GM18499 (cell line): ENCODE measurements around the gene UBE2L3.
"Not testable (repeated sequence)": the region's sequence is repeated elsewhere in the genome, so short reads cannot be mapped to it uniquely, and the experiment has no call there.

Source experiments
- ATAC-seq: cut with Tn5 transposase; IDR thresholded peaks from one replicate; pipeline ENCODE4 v1.9.1; 2021; ENCODE audit warnings: moderate number of reproducible peaks; ENCODE audit not compliant: insufficient read depth, unreplicated experiment

The UBE2L3 gene

DNA sequence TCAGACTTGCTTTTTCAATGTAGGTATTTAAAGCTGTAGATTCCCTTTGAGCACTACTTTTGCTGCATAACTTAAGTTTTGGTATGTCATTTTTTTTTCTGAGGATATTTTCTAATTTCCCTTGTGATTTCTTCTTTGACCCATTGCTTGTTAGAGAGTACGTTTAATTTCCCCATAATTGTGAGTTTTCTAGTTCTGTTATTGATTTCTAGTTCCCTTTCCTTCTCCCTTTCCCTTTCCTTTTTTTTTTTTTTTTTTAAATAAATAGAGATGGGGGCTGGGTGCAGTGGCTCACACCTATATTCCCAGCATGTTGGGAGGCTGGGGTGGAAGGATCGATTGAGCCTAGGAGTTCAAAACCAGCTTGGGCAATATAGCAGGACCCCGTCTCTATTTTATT, 30.8 kb downstream of the UBE2L3 start:
- ATAC-seq: no peak

- no peak for ATAC-seq
These were observed 31.8 kb downstream of the UBE2L3 start for GRCh38 chr22:21599053-21599893.

GRCh38 chr22:21602579-21602978, 35.1 kb downstream of the UBE2L3 start:
- ATAC-seq: no peak

DNA sequence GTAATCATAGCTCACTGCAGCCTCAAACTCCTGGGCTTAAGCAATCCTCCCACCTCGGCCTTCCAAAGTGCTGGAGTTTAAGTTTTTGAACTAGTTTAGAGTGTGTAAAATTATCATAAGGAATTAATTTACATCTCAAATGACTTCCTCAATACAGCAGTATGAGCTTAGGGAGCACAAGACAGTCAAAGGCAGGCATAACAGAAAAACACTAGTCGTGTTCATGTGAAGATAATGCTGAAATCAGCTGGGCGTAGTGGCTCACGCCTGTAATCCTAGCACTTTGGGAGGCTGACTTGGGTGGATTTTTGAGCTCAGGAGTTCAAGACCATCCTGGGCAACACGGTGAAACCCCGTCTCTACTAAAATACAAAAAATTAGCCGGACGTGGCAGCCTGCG, 36.5 kb downstream of the UBE2L3 start:
- ATAC-seq: no peak

DNA sequence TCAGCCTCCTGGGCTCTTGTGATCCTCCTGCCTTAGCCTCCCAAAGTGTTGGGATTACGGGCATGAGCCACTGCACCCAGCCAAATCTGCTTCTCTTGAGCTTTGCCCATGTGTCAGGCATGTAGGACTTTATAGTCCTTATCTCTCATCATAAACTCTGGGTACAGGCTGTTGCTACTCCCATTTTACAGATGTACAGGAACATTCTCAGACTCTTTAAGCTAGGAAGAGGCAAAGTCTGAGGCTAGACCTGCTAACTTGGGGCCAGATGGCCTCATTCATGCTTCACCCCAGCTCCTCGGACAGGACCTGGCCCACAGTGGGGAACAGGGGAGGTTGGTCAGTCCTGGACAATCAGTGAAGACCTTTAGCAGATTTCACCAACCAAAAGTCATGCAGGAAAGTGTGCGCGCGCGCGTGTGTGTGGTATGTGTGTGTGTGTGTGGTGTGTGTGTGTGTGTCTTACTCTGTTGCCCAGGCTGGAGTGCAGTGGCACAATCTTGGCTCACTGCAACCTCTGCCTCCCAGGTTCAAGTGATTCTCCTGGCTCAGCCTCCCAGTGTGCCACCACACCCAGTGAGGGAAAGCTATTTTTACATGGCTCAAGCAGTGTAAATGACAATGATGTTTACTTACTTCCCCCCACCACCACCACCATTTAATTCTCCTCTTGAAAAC, 38.5 kb downstream of the UBE2L3 start:
- no peak for ATAC-seq

- no peak for ATAC-seq
These were observed 39.3 kb downstream of the UBE2L3 start for GRCh38 chr22:21606775-21607174.

DNA sequence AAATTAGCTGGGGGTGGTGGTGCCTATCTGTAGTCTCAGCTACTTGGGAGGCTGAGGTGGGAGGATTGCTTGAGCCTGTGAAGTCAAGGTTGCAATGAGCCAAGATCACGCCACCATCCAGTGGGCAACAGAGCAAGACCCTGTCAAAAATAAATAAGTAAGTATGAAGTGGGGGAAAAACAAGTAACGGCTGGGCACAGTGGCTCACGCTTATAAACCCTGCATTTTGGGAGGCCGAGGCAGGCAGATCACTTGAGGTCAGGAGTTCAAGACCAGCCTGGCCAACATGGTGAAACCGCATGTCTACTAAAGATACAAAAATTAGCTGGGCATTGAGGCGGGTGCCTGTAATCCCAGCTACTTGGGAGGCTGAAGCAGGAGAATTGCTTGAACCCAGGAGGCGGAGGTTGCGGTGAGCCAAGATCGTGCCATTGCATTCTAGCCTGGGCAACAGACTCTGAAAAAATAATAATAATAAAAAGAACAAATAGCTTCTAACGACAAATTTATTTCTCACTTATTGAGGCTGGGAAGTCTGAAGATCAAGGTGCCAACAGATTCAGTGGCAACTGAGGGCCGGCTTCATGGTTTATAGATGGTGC, 42.1 kb downstream of the UBE2L3 start:
- ATAC-seq: not testable (repeated sequence)

- no peak for ATAC-seq
These were observed 43.9 kb downstream of the UBE2L3 start for GRCh38 chr22:21611210-21611977.

DNA sequence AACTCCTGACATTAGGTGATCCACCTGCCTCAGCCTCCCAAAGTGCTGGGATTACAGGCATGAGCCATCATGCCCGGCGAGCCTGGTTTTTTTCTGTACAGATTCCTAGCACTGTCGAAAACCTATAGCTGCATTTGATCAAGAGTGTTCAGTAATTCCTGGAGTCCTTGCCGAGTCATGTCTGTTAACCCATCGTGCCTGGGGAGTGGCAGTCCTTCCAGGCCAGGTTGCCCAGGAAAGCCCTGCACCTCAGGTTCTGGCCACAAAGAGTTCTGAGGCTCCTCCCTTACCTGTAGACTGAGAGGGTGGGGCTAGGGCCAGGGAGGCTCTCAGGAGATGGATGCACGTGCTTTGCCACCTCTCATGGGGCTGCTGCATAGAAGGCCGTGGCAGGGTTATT, 45.3 kb downstream of the UBE2L3 start:
- ATAC-seq: no peak

GRCh38 chr22:21613553-21614233, 46.2 kb downstream of the UBE2L3 start:
- no peak for ATAC-seq

DNA sequence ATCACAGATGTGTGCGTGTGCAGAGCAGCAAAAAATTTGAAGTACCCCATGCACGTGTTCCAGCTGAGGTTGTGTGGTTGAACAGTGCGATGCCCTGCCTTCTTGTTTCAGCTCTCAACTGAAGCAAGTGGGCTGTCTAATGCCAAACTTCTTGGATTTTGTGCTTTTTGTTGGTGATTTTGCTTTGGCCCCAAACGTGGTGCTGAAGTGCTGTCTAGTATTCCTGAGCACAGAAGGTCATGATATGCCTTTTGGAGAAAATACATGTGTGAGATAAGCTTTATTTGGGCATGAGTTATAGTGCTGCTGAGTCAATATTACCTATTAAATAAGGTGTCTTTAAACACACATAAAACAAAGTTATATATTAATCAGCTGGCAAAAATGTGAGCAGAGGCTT, 48.2 kb downstream of the UBE2L3 start:
- ATAC-seq: no peak

DNA sequence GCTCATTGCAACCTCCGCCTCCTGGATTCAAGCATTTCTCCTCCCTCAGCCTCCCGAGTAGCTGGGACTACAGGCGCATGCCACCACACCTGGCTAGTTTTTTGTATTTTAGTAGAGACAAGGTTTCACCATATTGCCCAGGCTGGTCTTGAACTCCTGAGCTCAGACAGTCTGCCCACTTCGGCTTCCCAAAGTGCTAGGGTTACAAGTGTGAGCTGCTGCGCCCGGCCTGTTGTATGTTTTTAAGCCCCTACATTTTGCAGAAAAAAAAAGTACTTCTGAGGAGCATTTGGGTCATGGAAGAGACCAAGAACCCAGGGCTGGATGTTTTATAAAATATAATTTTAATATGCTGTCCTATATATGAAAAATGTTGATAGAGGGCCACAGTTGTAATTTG, 49.8 kb downstream of the UBE2L3 start:
- not testable (repeated sequence) for ATAC-seq

DNA sequence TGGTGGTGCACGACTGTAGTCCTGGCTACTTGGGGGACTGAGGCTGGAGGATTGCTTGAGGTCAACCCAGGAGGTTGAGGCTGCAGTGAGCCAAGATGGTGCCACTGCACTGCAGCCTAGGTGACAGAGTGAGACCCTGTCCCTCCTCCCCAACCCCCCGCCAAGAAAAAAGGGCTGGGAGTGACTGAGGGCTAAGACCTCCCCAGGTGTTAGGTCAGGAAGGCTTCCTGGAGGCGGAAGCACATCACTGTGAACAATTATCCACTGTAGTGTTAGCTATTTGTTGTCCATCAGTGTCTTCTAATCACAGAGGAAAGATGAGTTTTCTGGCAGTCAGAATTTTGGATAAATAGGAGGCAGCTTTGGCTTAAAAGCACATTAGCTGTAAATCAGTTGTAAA, 53.5 kb downstream of the UBE2L3 start:
- no peak for ATAC-seq

- ATAC-seq: no peak
These were observed 54.8 kb downstream of the UBE2L3 start for GRCh38 chr22:21622011-21622918.

DNA sequence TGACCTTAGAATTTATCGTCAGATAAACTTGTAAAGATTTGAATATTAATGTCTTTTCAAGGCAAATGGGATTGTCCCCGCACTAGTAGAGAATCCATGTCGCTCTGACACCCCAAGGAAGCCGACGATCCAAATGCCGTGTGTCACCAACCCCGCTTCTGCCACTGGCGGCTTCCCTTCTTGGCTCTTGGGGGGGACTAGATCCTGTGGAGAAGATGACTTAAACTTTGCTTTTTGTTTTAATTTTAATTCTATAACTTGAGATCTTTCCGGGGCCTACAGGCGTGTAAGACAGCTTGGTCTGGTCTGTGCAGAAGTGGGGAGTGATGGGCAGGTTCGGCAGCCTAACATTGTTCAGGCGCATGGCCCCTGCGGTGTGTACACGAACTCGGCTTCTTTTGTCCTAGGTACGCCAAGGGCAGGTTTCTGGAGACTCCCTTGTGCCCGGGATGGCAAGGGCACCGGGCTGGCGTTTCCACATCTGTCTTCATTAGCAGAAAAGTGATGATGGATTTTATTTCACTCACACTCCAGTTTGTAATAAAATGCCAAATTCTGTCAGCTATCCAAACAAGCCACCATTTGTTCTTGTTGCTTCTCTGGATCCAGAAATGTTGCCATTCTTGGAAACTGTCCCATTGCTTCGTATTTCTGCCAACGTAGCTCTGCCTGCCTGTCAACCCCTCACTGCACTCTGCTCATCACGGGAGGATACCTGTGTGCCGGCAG, 55.6 kb downstream of the UBE2L3 start:
- ATAC-seq: no peak

GRCh38 chr22:21623648-21623970, 56.1 kb downstream of the UBE2L3 start:
- ATAC-seq: no peak

DNA sequence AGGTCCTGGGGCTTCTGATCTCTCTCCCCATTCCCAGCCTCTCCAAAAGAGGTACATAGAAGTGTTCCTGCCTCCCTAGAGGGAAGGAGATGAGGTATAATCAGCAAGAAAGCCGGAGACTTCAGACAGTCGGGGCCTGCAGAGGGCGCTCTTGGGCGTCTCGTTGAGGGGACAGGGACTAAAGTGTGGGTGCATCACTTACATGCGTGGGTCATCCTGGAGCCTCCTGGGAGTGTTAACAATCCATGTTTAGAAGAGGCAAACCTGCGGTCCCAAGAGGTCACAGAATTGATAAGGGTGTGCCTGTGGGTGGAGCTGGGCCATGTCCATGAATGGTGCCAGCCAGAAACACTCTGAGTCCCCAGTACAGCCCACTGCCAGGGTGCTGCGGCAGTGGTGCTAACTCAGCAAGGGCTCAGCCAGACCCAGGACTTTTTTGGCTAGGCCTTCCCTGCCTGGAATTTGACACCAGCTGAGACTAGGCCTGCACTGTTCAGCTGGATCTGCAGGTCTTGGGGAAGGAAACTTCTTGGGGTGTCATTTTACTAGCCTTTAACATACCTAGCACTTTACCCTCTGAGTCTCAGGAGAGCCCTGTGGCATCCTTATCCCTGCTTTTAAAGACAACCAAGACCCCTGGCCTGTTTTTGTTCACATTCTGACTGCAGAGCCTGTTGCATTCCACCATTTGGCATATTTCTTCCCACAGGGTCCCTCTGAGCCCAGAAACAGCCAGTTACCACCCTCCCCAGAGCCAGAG, 56.8 kb downstream of the UBE2L3 start:
- ATAC-seq: no peak
